ENCODE results near the gene HOMER2.
A peak's percentile ranks its signal among the peaks of the same experiment; 100 is the strongest.
"Not testable (repeated sequence)": the region's sequence is repeated elsewhere in the genome, so short reads cannot be mapped to it uniquely, and the experiment has no call there.

HOMER2 gene

DNA sequence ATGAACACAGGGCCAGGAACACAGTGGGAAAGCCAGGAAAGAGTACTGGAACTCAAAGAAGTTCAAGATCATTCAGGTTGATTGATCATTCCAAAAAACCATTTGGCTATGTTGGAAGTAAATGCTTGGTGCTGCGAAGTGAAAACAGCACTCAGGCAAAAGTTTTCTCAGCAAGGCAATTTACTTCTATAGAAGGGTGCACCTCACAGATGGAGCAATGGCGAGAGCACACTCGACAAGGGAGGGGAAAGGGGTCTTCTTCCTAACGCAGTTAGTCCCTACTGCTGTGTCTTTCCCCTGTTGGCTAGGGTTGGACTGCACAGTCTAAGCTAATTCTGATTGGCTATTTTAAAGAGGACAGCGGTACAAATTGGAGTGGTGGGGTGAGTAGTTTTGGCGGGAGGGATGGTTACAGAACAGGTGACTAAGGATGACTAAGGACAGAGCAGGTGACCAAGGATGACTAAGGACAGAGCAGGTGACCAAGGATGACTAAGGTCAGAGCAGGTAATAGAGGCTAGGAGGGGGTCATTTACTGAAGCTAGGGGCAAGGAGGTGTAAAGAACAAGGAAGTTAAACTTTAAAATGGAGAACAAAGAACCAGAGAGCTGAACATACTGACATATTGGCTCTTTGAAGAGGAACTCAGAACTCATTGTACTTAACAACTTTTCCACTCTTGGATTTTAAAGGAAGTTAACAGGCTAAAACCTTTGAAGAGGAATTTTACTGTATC lies 43.3 kb downstream of the HOMER2 start:
- Histone ChIP-seq H3K27me3 (ENCODE audit: insufficient read depth, low read length) (no peaks in the 10 kb centered on the region), H3K9ac (ENCODE audit: low read depth, low read length) (no peak overlapping the region), H3K4me3 (ENCODE audit: low read length) (no peak overlapping the region), H3K9me3 (ENCODE audit: insufficient read depth, low read depth, low read length) (peaks cover 9% of the 10 kb centered on the region), H3K36me3 (ENCODE audit: insufficient read depth, low read depth, low read length) (no peaks in the 10 kb centered on the region), H3K4me1 (ENCODE audit: insufficient read depth, low read length) (peaks cover 3% of the 10 kb centered on the region; the same call in 1 of the 2 replicates), H3K27ac (ENCODE audit: low read length) (no peak overlapping the region)

DNA sequence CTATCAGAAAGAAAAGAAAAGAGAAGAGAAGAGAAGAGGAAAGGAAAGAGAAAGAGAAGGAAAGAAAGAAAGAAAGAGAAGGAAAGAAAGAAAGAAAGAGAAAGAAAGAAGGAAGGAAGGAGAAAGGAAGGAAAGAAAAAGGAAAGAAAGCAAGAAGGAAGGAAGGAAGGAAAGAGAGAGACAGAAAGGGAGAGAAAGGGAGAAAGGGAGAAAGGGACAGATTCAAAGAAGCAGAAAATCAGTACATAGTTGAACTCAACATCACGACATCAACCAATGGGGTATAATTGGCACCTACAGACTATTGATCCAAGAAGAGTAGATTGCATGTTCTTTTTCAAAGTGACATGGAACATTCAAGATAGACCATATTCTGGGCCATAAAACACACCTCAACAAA lies 45.2 kb downstream of the HOMER2 start:
- no peak overlapping the region for H3K9ac ChIP-seq (ENCODE audit: low read depth, low read length)

DNA sequence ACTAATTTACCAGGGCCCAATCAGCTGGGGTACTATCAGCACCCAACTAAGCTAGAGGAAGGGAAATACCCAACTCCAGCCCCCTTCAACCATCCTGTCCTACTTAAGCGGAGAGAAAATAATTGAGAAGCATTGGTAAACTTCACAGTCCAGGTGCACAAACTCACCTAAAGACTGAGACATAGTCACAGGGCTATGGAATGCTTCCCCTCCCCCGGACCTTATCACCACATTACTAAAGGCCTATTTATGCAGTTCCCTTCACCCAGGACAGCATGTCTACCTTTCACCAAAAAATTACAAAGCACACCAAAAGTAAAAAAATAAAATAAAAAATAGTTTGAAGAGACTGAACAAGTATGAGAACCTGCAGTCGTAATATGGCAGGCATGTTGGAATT lies 47.9 kb downstream of the HOMER2 start:
- Histone ChIP-seq H3K9ac (ENCODE audit: low read depth, low read length) (no peak overlapping the region), H3K4me3 (ENCODE audit: low read length) (no peak overlapping the region)

More for the DNA sequence above, 45.2 kb downstream of the HOMER2 start:
- Histone ChIP-seq H3K27me3 (ENCODE audit: insufficient read depth, low read length) (no peaks in the 10 kb centered on the region), H3K27ac (ENCODE audit: low read length) (no peak overlapping the region), H3K9me3 (ENCODE audit: insufficient read depth, low read depth, low read length) (peaks cover 9% of the 10 kb centered on the region), H3K36me3 (ENCODE audit: insufficient read depth, low read depth, low read length) (no peaks in the 10 kb centered on the region), H3K4me1 (ENCODE audit: insufficient read depth, low read length) (peaks cover 3% of the 10 kb centered on the region; the same call in 1 of the 2 replicates), H3K4me3 (ENCODE audit: low read length) (no peak overlapping the region)

DNA sequence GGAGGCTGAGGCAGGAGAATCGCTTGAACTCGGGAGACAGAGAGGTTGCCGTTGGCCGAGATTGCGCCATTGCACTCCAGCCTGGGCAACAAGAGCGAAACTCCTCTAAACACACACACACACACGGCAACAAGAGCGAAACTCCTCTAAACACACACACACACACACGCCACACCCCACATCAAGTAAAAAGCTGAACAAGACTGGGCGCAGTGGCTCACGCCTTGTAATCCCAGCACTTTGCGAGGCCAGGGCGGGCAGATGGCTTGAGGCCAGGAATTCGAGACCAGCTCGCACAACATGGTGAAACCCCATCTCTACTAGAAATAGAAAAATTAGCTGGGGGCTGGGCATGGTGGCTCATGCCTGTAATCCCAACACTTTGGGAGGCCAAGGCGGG lies 49.0 kb downstream of the HOMER2 start:
- Histone ChIP-seq H3K4me1 (ENCODE audit: insufficient read depth, low read length) (peaks cover 3% of the 10 kb centered on the region; the same call in 1 of the 2 replicates), H3K9ac (ENCODE audit: low read depth, low read length) (no peak overlapping the region), H3K9me3 (ENCODE audit: insufficient read depth, low read depth, low read length) (no peaks in the 10 kb centered on the region; the same call in 1 of the 2 replicates), H3K4me3 (ENCODE audit: low read length) (no peak overlapping the region), H3K36me3 (ENCODE audit: insufficient read depth, low read depth, low read length) (no peaks in the 10 kb centered on the region), H3K27ac (ENCODE audit: low read length) (no peak overlapping the region), H3K27me3 (ENCODE audit: insufficient read depth, low read length) (no peaks in the 10 kb centered on the region)

More for the DNA sequence above, 47.9 kb downstream of the HOMER2 start:
- Histone ChIP-seq H3K36me3 (ENCODE audit: insufficient read depth, low read depth, low read length) (no peaks in the 10 kb centered on the region), H3K9me3 (ENCODE audit: insufficient read depth, low read depth, low read length) (peaks cover 8% of the 10 kb centered on the region), H3K27ac (ENCODE audit: low read length) (no peak overlapping the region), H3K4me1 (ENCODE audit: insufficient read depth, low read length) (peaks cover 3% of the 10 kb centered on the region; the same call in 1 of the 2 replicates), H3K27me3 (ENCODE audit: insufficient read depth, low read length) (no peaks in the 10 kb centered on the region)

DNA sequence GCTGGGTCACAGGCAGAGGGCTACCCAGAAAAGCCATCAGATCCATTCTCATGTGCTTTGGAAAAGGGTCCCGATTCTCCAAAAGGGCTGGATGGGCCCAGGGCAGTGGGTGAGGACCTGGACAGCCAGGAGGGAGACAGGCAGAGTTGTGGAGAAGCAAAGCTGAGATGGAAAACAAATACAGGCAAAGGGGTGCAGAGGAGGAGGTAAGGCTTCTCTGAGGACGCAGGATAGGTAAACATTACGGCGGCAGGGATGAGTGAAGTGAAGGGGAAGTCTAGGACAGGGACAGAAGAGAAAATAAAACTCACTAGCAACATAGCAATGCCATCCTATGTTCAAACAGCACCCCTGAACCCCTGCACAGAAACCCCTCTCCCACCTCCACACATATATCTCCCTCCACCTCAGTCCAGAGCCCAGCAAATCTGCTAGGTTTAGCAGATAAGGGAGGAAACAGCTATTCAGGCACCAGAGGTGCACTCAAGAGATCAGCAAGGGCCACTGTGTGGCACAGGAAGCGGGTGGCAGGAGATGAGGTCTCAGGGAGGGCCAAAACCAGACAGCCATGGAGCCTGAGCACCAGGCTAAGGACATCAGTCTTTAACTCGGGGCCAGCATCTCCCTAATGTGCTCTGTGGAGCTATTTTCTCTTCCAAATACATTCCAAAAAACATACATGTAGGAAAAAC lies 51.3 kb downstream of the HOMER2 start:
- Histone ChIP-seq H3K9ac (ENCODE audit: low read depth, low read length) (no peak overlapping the region), H3K27ac (ENCODE audit: low read length) (no peak overlapping the region)

DNA sequence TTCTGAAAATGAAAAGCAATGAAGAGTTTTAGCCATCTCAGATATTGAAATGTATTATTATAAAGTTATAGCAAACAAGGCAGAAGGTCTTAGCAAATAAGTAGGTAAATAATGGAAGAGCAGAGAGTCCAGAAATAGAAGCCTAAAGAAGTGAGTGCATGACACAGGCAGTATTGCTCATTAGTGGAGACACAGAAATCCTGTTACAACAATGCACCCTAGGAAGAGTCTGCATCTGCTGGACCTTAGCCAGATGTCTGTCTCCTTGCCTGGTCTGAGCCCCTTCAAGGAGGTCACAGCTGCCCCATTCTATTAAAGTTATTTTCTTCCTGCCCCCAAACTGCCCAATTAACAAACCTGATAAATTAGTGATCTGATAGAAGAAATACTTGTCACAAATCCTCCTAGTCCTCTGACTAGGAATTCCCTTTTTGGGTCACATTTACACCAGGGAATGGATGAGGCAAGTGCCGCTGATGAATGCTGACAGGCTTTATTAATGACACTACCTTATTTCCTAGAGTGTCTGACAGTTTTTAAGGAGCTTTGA lies 51.9 kb downstream of the HOMER2 start:
- H3K27ac ChIP-seq (ENCODE audit: low read length), result no peak overlapping the region
- H3K9ac ChIP-seq (ENCODE audit: low read depth, low read length), result no peak overlapping the region
- H3K27me3 ChIP-seq (ENCODE audit: insufficient read depth, low read length), result no peaks in the 10 kb centered on the region
- no peak overlapping the region for H3K4me3 ChIP-seq (ENCODE audit: low read length)
- H3K4me1 ChIP-seq (ENCODE audit: insufficient read depth, low read length), result peaks cover 3% of the 10 kb centered on the region; the same call in 1 of the 2 replicates
- H3K36me3 ChIP-seq (ENCODE audit: insufficient read depth, low read depth, low read length), result no peaks in the 10 kb centered on the region
- no peaks in the 10 kb centered on the region for H3K9me3 ChIP-seq (ENCODE audit: insufficient read depth, low read depth, low read length)

More for the DNA sequence above, 51.3 kb downstream of the HOMER2 start:
- H3K9me3 ChIP-seq (ENCODE audit: insufficient read depth, low read depth, low read length), result no peaks in the 10 kb centered on the region
- H3K36me3 ChIP-seq (ENCODE audit: insufficient read depth, low read depth, low read length), result no peaks in the 10 kb centered on the region
- peaks cover 3% of the 10 kb centered on the region; the same call in 1 of the 2 replicates for H3K4me1 ChIP-seq (ENCODE audit: insufficient read depth, low read length)
- no peaks in the 10 kb centered on the region for H3K27me3 ChIP-seq (ENCODE audit: insufficient read depth, low read length)
- no peak overlapping the region for H3K4me3 ChIP-seq (ENCODE audit: low read length)

DNA sequence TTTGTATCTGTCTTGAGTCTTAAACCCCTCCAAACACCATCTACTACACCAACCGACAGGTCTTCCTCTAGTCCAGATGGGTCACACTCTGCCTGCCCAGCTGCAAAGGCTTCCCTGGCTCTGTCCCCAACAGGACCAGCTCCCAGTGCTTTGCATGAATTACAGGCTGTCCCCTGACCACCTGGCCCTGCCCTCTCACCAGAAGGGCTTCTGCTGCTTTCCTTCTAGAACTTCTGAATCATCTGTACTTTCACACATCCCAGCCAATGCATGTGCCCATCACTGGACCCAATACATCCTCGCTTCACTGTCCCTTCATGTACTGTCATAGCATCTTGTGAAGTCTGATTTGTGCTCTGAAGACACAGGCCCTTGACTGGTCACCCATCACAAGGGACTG lies 53.6 kb downstream of the HOMER2 start:
- H3K4me3 ChIP-seq (ENCODE audit: low read length), result no peak overlapping the region
- no peaks in the 10 kb centered on the region for H3K36me3 ChIP-seq (ENCODE audit: insufficient read depth, low read depth, low read length)
- H3K9me3 ChIP-seq (ENCODE audit: insufficient read depth, low read depth, low read length), result no peaks in the 10 kb centered on the region
- H3K4me1 ChIP-seq (ENCODE audit: insufficient read depth, low read length), result peaks cover 10% of the 10 kb centered on the region; the same call in 1 of the 2 replicates
- no peaks in the 10 kb centered on the region for H3K27me3 ChIP-seq (ENCODE audit: insufficient read depth, low read length)
- H3K9ac ChIP-seq (ENCODE audit: low read depth, low read length), result no peak overlapping the region
- H3K27ac ChIP-seq (ENCODE audit: low read length), result no peak overlapping the region

DNA sequence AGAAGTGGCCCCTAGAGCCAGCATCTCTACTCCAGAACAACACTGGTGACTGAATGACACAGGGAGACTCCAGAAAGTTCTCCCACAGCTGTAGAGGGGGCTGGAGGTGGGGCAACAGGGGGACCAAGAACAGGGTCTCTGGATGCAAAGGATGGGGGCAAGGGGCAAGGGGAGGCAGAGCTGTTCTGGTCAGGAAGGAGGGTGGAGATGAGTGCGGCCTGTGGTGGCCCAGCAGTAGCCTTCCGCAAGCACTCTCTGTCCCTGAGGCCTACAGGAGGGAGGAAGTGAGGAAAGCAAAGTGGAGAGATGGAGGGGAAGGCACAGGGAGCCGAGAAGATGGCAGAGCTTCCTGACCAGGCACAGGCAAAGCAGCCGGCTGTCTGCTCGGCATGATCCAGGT lies 56.5 kb downstream of the HOMER2 start:
- no peaks in the 10 kb centered on the region for H3K9me3 ChIP-seq (ENCODE audit: insufficient read depth, low read depth, low read length)
- H3K27ac ChIP-seq (ENCODE audit: low read length), result no peak overlapping the region
- no peak overlapping the region for H3K4me3 ChIP-seq (ENCODE audit: low read length)
- H3K9ac ChIP-seq (ENCODE audit: low read depth, low read length), result no peak overlapping the region
- peaks cover 10% of the 10 kb centered on the region; the same call in 1 of the 2 replicates for H3K4me1 ChIP-seq (ENCODE audit: insufficient read depth, low read length)
- no peaks in the 10 kb centered on the region for H3K36me3 ChIP-seq (ENCODE audit: insufficient read depth, low read depth, low read length)
- H3K27me3 ChIP-seq (ENCODE audit: insufficient read depth, low read length), result no peaks in the 10 kb centered on the region

DNA sequence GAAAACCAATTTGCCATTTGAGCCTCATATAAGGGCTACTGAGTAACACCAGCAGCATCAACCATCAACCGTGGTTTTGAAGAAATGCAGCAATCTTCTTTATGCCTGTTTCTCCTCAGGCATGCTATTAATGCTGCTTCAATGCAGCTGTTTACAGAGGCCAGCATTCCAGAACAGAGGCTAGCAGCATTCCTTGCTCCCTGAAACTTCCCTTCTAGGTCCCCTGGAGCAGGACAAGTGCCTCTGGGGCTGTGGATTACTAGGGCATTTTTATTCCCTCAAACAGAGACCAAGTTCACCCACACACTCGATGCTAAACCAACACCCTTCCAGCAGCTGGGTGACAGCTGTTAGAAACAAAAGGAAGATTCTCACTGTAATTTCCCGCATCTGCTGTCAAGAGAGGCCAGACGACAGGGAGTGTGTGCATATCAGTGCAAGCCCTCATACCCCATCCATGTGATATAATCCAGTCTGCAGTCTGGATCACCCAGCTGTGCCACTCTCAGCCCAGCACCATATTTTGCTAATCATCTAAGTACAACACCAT lies 57.5 kb downstream of the HOMER2 start:
- Histone ChIP-seq H3K9me3 (ENCODE audit: insufficient read depth, low read depth, low read length) (no peaks in the 10 kb centered on the region), H3K9ac (ENCODE audit: low read depth, low read length) (no peak overlapping the region; the same call in 1 of the 2 replicates), H3K4me1 (ENCODE audit: insufficient read depth, low read length) (peaks cover 10% of the 10 kb centered on the region; the same call in 1 of the 2 replicates), H3K36me3 (ENCODE audit: insufficient read depth, low read depth, low read length) (no peaks in the 10 kb centered on the region; the same call in 1 of the 2 replicates), H3K27ac (ENCODE audit: low read length) (no peak overlapping the region), H3K4me3 (ENCODE audit: low read length) (0 out of 2 replicates have a peak overlapping the region, but pooled peaks have one; percentile 21), H3K27me3 (ENCODE audit: insufficient read depth, low read length) (no peaks in the 10 kb centered on the region)

DNA sequence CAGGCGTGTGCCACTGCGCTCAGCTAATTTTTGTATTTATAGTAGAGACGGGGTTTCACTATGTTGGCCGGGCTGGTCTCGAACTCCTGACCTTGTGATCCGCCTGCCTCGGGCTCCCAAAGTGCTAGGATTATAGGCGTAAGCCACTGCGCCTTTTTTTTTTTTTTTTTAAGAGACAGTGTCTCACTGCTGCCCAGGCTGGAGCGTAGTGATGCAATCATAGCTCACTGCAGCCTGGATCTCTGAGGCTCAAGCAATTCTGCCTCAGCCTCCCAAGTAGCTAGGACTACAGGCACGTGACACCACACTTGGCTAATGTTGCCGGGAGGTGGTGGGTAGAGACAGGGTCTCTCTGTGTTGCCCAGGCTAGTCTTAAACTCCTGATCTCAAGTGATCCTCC lies 59.0 kb downstream of the HOMER2 start:
- not testable (repeated sequence) for H3K27ac ChIP-seq (ENCODE audit: low read length); H3K36me3 ChIP-seq (ENCODE audit: insufficient read depth, low read depth, low read length); H3K27me3 ChIP-seq (ENCODE audit: insufficient read depth, low read length); H3K9ac ChIP-seq (ENCODE audit: low read depth, low read length); H3K9me3 ChIP-seq (ENCODE audit: insufficient read depth, low read depth, low read length); H3K4me3 ChIP-seq (ENCODE audit: low read length)
- peaks cover 10% of the 10 kb centered on the region; the same call in 1 of the 2 replicates for H3K4me1 ChIP-seq (ENCODE audit: insufficient read depth, low read length)

DNA sequence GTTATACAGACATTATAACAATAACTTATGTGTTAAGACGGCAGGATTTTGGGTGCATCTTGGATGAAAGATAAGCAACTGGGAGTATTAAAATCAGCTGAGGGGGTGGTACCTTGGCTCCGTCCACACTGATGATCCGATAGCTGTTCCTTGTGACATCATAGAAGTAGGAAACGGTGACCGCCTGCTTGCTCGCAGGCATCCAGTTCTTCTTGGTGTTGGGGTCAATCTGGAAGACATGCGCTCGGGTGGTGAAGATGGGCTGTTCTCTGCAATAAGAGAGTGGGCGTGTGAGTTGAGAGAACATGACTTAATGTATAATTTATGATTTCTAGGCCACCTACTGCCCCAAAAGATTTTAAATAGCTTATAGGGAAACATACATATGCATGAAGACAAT lies 59.9 kb downstream of the HOMER2 start:
- no peak overlapping the region for H3K9ac ChIP-seq (ENCODE audit: low read depth, low read length)
- H3K4me1 ChIP-seq (ENCODE audit: insufficient read depth, low read length), result peaks cover 10% of the 10 kb centered on the region; the same call in 1 of the 2 replicates
- H3K27me3 ChIP-seq (ENCODE audit: insufficient read depth, low read length), result no peaks in the 10 kb centered on the region
- H3K27ac ChIP-seq (ENCODE audit: low read length), result no peak overlapping the region
- H3K36me3 ChIP-seq (ENCODE audit: insufficient read depth, low read depth, low read length), result no peaks in the 10 kb centered on the region; the same call in 1 of the 2 replicates
- no peak overlapping the region for H3K4me3 ChIP-seq (ENCODE audit: low read length)
- H3K9me3 ChIP-seq (ENCODE audit: insufficient read depth, low read depth, low read length), result no peaks in the 10 kb centered on the region

Data from iPS-20b (cell line).